GM19372 (cell line): ENCODE results near the gene KIF26B.

Experiments used
- ATAC-seq: cut with Tn5 transposase; IDR thresholded peaks from one replicate; pipeline ENCODE4 v1.9.1; 2021; ENCODE audit warnings: mild to moderate bottlenecking, low read depth, moderate library complexity; ENCODE audit not compliant: unreplicated experiment

KIF26B gene

DNA sequence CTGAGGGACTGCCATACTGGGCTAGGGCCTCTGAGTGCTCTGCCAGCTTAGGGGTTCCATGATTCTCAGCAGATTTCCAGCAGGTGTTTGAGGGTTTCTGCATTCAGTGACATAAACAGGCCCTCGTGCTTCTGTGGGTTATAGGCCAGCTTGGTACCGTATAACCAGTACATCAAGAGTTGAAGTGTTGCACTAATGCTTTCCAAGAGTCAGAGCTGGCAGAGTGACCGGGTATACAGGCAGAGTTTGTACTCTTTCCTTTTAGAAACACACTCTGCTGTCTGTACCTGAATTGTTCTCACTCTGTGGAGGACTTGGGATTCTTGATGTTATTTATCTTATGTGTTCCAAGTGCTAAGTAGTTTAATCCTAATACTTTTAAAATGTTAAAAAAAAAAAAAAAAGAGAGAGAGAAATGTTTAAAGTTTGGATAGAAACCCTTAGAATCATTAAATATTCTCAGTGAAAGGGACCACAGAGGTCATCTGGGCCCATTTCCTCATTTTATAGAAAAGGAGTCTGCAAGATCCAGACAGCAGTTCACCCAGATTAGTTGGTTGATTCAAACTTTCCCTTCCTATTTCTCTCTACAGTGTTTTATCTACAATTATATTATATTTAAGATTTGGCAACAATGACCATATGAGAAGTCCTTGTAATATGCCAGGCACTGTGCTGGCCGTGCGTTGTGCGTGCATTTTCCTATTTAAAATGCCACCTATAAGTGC is 325.8 kb downstream of the KIF26B start:
- ATAC-seq = no peak

DNA sequence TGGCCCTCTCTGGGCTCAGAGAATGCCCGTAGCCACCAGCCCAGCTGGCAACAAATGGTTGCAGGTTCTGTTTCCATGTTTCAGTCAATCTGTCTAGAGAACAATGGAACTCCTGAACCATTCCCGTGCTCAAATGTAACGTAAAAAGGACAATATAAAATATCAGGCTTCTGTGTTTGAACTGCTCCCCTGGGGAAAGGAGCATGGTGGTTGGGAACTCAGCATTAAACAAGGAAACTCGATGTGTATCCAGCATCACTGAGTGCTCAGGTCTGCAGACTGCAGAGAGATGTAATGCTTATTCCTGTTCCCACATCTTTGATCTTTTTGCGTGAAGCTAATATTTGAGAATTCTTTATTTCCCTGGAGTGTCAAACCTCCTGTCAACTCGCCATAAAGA is 326.5 kb downstream of the KIF26B start:
- no peak for ATAC-seq

- ATAC-seq = no peak
These were observed 328.5 kb downstream of the KIF26B start for GRCh38 chr1:245483247-245483646.

DNA sequence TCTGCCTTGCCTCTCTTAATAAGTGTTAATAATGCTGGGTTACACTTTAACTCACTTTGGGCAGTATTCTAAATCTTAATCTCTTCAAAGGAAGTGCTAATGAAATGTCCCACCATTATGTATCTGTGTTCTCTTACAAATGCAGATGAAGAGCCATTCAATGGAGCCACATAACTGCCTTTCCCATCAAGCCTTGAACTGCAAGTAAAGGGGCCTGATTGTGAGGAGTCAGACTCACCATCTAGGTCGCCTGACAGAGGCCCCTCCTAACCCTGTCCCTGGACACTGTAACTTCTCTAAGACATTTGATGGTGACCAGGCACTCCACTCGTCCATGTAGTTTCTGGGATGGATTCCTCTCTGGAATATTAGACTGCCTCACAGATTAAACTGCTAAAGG is 329.4 kb downstream of the KIF26B start:
- ATAC-seq = no peak

GRCh38 chr1:245485996-245486395 is 331.2 kb downstream of the KIF26B start:
- no peak for ATAC-seq

DNA sequence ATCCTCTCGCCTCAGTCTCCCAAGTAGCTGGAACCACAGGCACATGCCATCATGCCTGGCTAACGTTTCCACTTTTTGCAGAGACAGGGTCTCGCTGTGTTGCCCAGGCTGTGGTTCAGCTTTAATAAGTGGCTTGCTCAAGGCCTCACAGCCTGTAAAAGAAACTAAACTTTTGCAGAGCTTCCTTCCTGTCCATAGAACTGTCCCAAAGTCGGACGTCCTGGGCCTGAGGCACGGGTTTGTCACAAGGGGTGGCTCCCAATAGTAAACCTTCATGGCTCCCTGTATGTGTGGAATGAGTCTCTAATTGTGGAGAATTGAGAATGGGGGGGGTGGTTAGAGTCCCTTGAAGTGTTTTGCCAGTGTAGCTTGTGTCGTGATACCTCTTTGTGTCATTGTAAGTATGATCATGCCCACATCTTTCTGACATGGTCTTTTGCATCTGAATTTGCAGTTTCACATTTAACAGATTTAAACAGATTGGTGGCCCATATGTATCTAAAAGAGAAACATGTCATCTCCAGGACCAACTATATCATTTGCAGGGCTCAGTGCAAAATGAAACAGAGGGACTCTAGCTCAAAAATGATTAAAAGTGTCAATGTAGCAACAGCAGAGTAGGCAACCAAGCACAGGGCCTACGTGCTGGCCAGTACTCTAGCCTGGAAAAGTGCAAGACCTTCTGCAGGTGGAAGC is 332.1 kb downstream of the KIF26B start:
- no peak for ATAC-seq

DNA sequence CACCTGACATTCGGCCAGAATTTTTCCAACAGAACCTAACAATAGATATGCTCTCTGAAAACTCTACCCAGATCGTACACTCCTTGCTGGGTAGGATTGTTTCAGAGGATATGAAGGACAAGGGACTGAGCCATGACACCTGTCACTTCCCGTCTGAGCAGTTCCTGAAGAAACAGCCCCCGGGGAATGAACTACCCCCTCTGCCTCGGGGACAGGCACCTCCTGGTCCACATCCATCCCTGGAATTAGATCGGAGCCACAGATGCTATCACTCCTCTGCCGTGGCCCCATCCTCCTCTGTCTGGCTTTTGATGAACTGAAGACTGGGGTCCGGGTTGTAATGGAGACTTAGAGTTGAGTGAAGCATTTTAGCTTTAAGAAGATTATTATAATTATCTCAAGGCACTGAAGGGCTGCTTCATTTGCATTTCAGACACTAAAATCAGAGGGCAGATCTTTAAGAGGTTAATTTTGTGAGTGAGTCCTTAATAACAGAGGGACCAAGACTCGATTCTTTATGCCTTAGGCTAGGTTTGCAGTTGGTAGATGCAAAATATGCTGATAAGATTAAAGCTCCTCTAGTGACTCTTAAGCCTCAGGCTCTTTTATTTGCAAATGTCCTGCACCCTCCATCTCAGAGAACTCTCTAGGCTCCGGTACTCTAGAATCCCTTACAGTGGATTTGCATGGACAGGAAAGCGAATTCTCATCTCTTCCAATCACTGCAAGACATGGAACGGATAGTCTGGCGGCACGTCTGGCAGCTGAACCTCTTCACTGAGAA is 333.8 kb downstream of the KIF26B start:
- ATAC-seq = no peak

GRCh38 chr1:245489838-245490237 is 335.1 kb downstream of the KIF26B start:
- ATAC-seq = no peak

GRCh38 chr1:245493029-245493428 is 338.2 kb downstream of the KIF26B start:
- no peak for ATAC-seq

- no peak for ATAC-seq
These were observed 340.9 kb downstream of the KIF26B start for GRCh38 chr1:245495681-245496080.

- ATAC-seq = no peak
These were observed 345.8 kb downstream of the KIF26B start for GRCh38 chr1:245500546-245500945.

DNA sequence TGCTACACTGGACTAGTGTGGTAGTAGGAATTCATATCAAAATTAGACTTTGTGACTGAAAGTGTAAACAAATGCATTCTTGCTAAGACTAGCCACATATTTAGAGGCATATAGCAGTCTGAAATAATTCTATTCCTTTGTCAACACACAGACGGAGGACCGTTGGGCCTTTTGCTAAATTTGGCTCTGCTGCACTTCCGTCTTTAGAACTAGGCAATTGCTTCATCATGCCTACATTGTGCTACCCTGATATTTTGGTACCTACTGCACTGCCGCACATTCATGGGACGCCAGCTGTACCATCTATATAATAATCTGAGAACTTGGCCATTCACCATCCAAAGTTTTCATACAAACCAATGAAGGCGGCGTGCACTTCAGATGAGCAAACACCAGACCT is 346.8 kb downstream of the KIF26B start:
- ATAC-seq = no peak

- ATAC-seq = no peak
These were observed 348.8 kb downstream of the KIF26B start for GRCh38 chr1:245503548-245503947.

GRCh38 chr1:245510144-245510543 is 355.4 kb downstream of the KIF26B start:
- no peak for ATAC-seq

- ATAC-seq = no peak
These were observed 357.6 kb downstream of the KIF26B start for GRCh38 chr1:245512181-245512888.

- no peak for ATAC-seq
These were observed 358.3 kb downstream of the KIF26B start for GRCh38 chr1:245512980-245513578.

DNA sequence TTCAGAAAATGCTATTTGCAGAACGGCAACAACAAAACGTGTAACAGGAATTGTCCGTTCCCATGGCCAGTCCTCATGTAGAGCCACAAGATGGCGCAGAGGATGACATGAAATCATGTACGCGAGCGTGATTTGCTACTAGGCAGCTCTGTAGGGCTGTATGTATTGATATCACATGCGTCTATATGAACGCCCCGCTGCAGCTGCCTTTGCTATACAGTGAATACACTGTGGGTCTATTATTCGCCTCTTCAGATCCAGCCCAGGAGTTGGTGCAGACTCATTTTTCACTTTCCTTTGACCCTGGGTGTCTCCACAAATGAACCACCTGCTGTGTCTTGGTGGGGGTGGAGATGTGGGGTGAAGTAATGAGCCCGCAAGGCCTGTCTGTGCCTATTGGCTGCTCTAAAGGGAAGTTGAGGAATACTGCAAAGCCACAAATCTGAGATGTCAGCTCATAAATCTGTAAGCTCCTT is 361.5 kb downstream of the KIF26B start:
- no peak for ATAC-seq

- no peak for ATAC-seq
These were observed 365.8 kb downstream of the KIF26B start for GRCh38 chr1:245520611-245521010.

DNA sequence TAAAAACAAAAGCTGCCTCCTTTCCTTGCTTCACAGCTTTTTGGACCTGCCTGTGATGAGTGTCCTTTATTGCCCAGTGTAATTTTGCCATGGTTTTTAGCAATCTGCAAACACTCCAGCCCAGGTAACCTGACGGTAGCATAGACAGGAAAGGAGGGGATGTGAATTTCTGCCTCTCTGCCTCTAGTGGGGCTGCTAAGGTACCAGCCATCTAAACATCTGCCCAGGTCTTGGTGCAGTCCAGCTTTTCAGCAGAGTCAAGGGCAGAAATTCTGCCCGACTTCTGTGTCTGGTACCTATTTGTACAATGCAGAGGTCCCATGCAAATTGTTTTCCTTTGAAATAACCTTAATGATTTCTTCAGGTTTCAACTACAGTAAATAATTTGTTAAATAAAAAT is 371.4 kb downstream of the KIF26B start:
- ATAC-seq = no peak

DNA sequence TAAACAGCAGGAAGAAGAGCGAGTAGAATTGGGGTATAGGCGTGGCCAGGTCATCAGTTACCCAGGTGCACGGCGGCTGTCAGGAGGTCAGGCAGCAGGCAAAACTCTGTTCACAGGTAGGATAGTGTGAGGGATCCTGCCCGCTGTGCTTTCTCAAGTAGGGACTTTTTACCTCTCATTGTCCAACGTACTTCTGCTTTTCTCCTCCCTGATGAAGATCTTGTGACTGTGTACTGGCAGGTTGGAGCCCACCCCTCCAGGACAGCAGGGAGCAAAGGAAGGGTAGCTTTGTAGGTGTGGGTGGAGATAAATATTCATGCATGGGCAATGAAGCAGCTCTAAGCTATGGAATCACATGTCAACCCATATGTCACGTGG is 373.5 kb downstream of the KIF26B start:
- no peak for ATAC-seq
